HG03460 (cell line): ENCODE results near the gene PACS1.
A peak's percentile ranks its signal among the peaks of the same experiment; 100 is the strongest.
"Not testable (repeated sequence)": the region's sequence is repeated elsewhere in the genome, so short reads cannot be mapped to it uniquely, and the experiment has no call there.

Source experiments
- ATAC-seq: cut with Tn5 transposase; IDR thresholded peaks from one replicate; pipeline ENCODE4 v1.9.1; 2021; ENCODE audit not compliant: unreplicated experiment

PACS1 gene

GRCh38 chr11:66072518-66072917, 2.4 kb downstream of the PACS1 start:
- ATAC-seq: no peak

- ATAC-seq: no peak
Observed at GRCh38 chr11:66073669-66074068, 3.6 kb downstream of the PACS1 start.

- no peak for ATAC-seq
Observed at GRCh38 chr11:66075273-66075672, 5.2 kb downstream of the PACS1 start.

- no peak for ATAC-seq
Observed at GRCh38 chr11:66076561-66076960, 6.5 kb downstream of the PACS1 start.

GRCh38 chr11:66077927-66078326, 7.9 kb downstream of the PACS1 start:
- ATAC-seq: no peak

GRCh38 chr11:66078949-66079348, 8.9 kb downstream of the PACS1 start:
- not testable (repeated sequence) for ATAC-seq

- no peak for ATAC-seq
Observed at GRCh38 chr11:66080055-66080817, 10.2 kb downstream of the PACS1 start.

GRCh38 chr11:66081505-66081904, 11.4 kb downstream of the PACS1 start:
- ATAC-seq: peak; percentile 72

GRCh38 chr11:66082946-66083698, 13.1 kb downstream of the PACS1 start:
- no peak for ATAC-seq

- ATAC-seq: no peak
Observed at GRCh38 chr11:66083767-66084166, 13.7 kb downstream of the PACS1 start.

- ATAC-seq: no peak
Observed at GRCh38 chr11:66084821-66085475, 14.9 kb downstream of the PACS1 start.

GRCh38 chr11:66087148-66087908, 17.3 kb downstream of the PACS1 start:
- no peak for ATAC-seq

- ATAC-seq: no peak
Observed at GRCh38 chr11:66089067-66089466, 19.0 kb downstream of the PACS1 start.

- no peak for ATAC-seq
Observed at GRCh38 chr11:66090288-66090687, 20.2 kb downstream of the PACS1 start.

- not testable (repeated sequence) for ATAC-seq
Observed at GRCh38 chr11:66092125-66092524, 22.1 kb downstream of the PACS1 start.

- ATAC-seq: not testable (repeated sequence)
Observed at GRCh38 chr11:66099746-66100145, 29.7 kb downstream of the PACS1 start.

- no peak for ATAC-seq
Observed at GRCh38 chr11:66100272-66101065, 30.4 kb downstream of the PACS1 start.

GRCh38 chr11:66101066-66101464, 31.0 kb downstream of the PACS1 start:
- ATAC-seq: no peak

- no peak for ATAC-seq
Observed at GRCh38 chr11:66104057-66104638, 34.1 kb downstream of the PACS1 start.
